Mammary epithelial cell (primary cell): ENCODE results near the gene PDZK1.

Source experiments
- EZH2 ChIP-seq: IDR thresholded peaks from 2 replicates; pipeline ENCODE4 v1.6.1; 2012; ENCODE audit warnings: low read length, inconsistent platforms, borderline replicate concordance
- TF ChIP-seq, protein P1 (sequence below), 2 donors: IDR thresholded peaks in 1 of 2; conservative IDR thresholded peaks in 1 of 2; 2 replicates each; pipeline ENCODE4 v1.5.1; 2011 to 2012; ENCODE audit warnings: inconsistent platforms in 2 of 2, low read length in 2 of 2, mild to moderate bottlenecking in 2 of 2, control low read depth in 1 of 2, low read depth in 1 of 2; ENCODE audit not compliant: insufficient read depth in 1 of 2; ENCODE audit errors: extremely low read depth in 1 of 2

DNA sequence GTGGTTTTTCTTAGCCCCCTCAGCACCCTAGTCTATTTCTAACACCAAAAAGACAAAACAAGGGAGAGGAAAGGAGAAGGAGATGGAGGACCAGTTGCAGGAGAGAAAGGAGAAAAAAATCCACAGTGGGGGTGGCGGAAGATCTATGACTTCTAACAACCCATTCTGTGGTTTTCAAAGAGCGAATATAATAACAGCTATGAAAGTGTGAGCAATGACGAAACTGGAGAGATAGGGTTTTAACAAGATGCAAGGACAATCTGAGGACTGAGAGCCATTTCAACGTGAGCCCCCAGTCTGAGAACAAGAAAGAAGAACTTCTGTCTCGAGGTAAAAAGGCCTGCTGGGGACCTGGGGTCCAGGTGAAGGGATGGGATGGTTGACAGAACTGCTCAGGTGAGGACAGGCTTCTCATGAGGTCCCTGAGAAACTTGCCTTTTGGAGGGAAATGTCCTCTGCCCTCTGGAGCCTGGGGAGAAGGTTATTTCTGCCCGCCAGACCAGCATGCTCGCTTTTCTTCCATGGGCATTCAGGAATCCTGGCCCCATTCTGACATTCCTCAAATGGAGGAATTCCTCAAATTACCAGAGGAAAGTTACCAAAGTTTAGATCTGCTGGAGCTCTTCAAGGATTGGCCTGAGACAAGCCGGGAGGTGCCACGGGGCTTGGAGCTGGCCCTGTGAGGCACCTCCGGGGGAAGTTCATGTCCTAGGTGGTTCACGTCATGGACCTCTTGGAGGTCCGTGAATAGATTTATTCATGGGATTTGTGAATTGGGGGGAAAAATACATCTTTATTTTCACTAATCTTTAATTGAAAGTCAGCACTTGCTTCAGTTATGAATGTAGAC is 12.3 kb upstream of the PDZK1 start, which contains the start of gene CD160:
- TF ChIP-seq, protein P1, sequence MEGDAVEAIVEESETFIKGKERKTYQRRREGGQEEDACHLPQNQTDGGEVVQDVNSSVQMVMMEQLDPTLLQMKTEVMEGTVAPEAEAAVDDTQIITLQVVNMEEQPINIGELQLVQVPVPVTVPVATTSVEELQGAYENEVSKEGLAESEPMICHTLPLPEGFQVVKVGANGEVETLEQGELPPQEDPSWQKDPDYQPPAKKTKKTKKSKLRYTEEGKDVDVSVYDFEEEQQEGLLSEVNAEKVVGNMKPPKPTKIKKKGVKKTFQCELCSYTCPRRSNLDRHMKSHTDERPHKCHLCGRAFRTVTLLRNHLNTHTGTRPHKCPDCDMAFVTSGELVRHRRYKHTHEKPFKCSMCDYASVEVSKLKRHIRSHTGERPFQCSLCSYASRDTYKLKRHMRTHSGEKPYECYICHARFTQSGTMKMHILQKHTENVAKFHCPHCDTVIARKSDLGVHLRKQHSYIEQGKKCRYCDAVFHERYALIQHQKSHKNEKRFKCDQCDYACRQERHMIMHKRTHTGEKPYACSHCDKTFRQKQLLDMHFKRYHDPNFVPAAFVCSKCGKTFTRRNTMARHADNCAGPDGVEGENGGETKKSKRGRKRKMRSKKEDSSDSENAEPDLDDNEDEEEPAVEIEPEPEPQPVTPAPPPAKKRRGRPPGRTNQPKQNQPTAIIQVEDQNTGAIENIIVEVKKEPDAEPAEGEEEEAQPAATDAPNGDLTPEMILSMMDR (conservative IDR thresholded peaks at IDR 0.05 in 1 of 2, IDR thresholded peaks at IDR 0.05 in 1 of 2; ENCODE audit: extremely low read depth in 1 of 2, insufficient read depth in 1 of 2, low read depth in 1 of 2, low read length in 2 of 2) = no peak
- no peak for TF ChIP-seq EZH2
